Embryonic facial prominence (tissue), 1 donor: Measurements from ENCODE around the gene VAMP8.
"Not testable (repeated sequence)": the region's sequence is repeated elsewhere in the genome, so short reads cannot be mapped to it uniquely, and the experiment has no call there.

Source experiments
- DNase-seq: peaks from one replicate; pipeline ENCODE4 v3.0.0-alpha.2; 2016; ENCODE audit errors: extremely low spot score

Gene VAMP8

DNA sequence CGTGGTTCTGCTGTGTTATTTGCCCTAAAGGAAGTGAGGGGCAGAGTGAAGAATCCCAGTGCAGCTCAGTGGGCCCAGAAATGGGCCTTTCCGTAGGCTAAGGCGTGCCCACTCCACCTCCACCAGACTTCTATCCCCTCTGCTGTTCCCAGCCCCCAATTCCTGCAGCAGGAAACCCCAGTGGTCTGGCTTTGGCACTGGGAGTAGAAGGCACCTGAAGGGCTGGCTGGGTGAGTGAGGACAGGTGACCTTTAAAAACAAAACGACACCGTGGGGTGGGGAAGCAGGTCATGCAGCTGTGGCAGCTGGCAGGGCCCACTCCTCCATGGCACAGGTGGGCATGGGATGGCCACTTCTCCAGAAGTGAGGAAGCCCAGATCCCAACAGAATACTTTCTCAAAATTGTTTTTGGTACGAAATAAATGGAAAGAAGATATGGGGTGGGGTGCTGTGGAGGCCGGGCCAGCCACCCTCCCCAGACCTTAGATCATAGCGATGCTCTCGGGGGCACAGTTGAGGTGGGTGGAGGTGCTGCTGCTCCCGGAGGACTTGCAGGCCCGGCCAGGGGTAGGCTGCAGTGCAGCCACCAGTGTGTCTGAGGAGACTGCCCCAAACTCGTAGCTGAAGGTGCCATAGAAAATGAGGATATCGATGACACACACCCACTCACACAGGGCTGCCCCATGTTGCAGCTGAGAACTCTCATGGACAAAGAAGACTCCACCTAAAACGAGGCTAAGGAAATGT lies 21.4 kb downstream of the VAMP8 start:
- no peak for DNase-seq

DNA sequence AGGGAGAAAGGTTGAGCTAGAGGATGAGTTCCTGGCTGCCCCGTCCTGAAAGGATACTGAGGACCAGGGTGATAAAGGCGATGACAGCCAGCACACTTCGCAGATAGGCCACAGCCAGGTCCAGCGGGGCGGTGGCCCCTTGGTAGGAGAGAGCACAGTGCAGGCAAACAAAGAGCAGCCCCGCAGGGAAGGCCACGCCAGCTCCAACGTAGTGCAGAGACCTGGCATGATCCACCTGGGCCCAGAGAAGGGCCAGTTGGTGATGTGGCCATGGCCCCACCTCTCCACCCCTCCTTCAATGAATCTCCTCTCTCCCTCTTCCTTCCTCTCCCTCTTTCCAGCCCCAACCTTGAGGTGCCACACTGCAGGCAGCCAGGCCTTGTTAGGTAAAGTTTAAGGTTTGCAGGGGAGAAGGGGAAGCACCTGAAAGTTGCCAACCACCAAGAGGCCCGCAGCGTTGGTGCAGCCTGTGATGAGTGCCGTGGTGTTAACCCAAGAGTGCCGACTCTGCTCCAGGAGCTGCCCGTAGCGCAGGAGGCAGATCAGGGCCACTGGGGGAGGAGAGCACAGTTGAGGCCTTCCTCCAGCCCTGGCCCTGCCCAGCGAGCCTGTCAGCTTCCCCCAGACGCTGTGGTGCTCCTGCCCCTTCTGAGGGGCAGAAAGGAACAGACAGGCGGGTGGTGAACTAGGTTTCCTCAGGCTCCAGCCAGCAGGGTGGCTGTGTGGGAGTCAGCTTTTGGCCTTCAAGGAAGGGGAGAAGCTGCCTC lies 22.3 kb downstream of the VAMP8 start:
- DNase-seq = no peak

DNA sequence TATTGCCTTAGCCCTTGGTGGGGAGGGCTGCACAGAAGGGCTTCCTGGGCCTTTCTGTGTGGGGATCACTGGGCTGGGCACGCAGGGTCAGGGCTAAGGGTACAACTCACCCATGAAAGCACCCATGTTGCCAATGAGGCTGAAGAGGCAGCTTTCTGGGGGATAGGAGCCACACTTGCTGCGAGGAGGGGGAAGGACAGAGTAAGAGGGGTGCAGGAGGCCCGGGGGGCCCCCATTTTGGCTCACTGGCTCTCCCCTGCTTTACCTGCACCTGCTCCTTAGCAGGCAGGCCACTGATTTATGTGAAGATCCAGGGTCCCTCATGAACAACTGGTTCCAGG lies 22.8 kb downstream of the VAMP8 start:
- no peak for DNase-seq

DNA sequence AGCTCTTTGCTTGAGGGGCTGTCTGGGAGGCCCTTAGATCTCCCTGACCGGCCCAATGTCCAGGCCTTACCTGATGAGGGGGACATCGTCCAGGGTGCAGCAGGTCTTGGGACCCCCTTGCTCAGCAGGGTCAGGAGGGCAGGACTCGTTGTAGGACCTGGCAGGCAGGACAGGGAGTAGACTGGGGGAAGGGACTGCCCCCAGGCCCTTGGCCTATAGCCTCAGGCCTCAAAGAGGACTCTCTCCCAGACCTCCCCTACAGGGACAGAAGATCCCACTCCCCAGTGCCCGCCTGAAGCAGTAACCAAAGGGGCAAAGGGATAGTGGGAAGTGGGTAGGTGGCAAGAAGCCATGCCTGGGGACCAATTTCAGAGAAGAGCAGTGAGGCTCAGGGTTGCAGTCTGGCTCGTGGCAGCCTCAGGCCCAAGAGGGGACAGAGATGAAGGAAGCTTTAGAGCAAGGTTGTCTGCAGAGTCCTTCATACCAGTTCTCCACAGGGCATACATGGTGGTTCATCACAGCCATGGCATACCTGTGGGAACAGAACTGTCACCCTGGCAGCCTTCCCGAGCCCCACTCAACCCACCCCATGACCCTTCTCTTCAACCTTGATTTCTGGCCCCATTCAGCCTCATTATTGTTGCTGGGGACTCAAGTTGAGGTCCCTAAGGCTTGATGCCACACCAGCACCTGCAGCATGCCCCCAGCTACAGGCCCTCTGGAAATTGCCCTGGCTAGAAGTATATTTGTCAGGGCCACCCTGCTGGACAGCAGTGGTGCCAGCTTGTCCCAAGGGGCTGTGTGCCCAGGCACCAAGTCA lies 23.8 kb downstream of the VAMP8 start:
- DNase-seq = no peak

DNA sequence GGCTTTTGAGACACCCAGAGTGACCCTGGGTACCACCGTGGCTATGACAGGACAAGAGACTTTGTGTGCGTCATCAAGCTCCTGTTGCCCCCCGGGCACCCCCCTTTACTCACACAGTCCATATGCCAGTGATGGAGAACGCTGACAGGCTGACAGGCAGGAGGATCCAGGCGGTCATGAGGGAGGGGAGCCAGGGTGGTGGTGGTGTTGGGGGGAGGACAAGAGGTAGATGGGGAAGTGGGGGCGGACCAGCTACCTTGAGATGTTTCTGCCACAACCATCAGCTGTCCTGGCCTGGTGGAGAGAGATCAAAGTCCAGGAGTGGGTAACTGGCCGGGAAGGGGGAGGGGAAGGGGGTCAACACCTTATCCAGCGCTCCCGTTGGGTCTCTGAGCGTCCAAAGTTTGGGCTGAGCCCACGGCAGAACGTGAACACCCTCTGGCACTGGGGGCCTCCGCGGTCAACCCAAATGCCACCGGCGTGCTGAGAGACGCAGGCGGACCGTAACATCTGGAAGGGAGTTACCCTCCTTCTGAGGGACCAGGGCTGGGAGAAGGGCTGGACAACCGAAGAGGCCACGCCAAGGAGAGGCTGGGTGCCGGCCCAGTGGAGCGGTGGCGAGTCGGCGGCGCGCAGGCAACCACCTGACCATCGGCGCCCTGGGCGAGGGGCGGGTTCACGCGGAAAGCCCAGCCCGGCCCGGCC lies 24.5 kb downstream of the VAMP8 start:
- no peak for DNase-seq

DNA sequence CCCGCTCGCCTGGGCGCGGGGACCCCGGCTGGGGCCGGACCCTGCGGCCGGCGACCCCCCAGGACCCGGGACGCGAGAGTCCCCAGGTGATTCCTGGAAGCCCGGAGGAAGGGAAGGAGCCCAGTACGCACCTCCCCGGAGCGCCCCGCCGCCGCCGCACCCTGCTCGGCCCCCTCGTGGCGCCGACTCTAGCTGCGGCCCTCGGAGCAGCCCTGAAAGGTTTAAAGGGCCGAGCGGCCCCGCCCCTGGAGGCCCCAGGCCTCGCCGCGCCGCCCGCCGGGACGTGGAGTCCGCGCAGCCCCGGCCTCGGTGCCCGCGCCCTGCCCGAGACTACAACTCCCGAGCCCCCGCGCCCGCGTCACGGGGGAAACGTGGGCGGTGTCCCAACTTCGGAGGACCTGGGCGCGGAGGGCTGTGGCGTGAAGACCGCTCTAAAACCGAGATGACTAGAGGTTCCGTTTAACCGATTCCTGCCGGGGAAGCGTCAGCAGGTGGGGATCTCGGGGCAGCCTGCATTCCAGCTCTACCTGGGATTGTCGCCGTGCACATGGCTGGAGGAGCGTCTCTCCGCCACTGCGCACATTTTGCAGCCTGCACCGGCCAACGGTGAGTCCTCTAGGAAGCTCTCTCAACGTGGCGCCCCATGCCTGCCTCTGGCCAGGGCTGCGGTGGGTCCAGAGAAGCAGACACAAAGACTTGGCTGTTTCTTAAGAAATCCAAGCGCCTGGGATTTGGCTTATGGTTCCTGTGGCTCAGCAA lies 25.3 kb downstream of the VAMP8 start, which contains the start of gene TMEM150A:
Gene TMEM150A, minus strand, starts transcription at position 223 of the 759 bp plus-strand sequence. CDS start 750 bp downstream, outside the sequence.
- DNase-seq = peak; percentile 50

DNA sequence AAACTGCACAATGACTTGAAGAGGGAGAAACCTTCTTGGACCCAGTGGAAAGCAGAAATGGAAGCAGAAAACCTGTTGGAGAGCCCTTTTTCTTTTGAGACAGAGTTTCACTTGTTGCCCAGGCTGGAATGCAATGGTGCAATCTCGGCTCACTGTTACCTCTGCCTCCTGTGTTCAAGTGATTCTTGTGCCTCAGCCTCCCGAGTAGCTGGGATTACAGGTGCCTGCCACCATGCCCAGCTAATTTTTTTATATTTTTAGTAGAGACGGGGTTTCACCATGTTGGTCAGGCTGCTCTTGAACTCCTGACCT lies 26.7 kb downstream of the VAMP8 start:
- DNase-seq = not testable (repeated sequence)

DNA sequence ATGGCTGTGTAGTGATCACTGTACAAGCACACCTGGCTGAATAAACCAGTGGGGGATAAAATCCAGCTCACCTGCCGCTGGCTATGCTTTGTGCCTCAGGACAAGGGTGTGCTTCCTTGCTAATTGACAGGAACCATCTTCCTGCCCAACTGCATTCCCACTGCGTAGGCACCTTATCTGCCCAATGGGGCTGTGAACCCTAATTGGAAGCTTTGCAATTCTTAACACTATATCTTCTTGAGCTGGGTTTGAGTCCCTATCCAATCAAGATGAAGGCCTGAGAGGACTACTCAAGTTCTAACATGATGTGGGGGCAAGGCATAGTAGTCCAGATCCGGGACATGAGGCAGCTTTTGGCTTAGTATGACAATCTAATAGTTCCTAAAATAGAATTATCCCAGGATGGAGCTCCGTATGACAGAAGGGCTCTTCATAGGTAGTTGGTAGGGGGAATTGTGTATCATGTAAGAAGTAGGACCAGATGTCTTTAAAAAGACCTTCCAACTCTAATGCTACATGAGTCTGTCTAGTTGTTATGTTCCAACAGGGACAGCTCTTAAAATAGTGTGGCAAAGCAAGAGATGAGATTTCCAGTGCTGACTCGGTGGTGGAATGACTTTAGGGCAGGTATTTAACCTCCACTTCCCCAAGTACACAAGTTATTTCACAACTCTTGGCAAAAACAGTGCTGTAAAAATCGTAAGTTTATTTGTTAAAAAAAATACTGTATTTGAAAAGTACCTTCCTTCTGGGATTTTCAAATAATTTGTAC lies 27.4 kb downstream of the VAMP8 start:
- DNase-seq = no peak

DNA sequence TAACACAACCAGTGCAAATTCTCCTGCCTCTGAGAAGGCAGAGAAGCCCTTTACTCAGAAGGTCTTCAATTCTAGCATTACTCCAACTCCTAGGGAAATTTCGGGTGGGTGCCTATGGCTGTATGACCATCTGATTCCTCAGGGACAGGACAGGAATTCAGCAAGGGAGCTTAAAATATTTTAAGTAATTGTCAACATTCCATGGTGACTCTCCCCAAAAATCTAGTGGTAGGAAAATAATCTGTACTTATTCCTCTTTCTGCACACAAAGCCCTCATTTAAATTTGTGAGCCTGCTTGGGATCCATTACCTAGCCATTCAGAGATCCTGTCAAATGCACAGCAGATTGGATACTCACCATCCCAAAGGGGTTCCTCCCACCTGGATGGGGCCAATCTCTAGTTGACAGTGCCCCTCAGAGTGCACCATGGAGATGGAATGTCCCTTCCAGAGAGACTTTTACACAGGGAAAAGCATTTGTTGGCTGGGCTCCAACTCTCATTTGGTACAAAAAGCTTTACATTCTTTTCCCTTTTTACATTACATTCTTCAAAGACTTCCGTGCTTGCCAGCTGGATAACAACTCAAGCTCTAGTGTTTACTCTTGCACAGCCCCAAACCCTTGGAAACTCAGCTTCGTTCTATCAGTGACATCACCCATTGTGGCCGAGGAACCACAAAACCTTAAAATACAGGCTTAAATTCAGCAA lies 28.2 kb downstream of the VAMP8 start:
- DNase-seq = peak; percentile 58

DNA sequence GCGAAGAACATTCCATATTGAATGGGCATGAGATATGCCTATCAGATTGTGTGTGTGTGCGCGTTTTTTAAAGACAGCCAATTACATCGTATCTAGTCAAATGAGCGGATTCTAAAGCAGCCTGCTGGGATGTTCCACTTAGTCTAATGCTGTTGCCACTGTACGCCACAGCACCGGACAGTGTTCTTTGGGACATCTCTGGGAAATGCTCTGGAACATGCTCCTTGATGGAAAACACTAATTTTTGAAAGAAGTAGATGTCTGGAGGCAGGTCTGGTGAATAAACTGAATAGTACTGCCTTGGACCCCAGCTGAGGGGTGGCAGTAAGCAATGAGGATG lies 28.7 kb downstream of the VAMP8 start:
- DNase-seq = no peak

DNA sequence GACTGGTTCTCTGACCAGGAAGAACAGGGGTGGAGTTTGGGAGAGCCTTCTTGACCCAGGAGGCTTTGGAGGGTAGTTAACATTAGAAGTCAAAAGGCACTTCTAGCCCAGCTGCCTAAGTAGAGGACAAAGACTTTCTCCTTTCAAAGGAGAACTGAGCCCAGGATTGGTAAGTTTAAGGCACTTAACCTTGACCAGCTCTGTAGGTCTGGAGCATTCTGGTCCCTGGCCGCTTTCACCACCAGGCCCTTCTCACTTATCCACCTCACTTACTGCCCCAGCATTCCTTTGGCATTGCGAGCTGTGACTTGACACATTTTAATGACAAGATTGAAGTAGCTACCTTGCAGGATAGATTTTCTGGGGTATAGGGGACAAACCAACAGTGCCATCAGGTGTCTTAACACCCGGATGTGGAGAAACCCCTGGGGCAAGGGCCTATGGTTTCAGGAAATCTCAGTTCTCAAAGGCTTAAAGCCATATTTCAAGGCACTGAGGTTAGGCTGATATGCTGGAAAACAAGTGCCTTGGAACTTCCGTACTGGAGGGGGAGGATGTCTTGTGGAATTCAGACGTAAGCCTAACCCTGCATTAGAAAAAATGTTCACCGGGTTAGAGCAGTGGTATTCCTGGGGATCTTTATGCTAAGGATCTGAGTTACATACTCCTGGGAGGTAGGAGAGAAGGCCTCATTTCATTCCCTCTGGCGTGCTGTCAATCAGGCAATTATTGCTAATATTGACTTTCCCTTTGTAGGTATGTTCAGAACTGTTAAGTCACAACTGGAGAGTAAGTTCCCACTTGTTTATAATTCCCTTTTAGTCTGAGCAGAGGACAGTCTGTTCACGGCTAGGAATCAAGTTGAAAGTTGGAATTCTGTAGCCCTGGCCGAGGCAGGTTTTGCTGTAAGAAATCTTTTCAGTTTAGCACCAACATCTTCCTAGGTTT lies 30.2 kb downstream of the VAMP8 start:
- DNase-seq = no peak

DNA sequence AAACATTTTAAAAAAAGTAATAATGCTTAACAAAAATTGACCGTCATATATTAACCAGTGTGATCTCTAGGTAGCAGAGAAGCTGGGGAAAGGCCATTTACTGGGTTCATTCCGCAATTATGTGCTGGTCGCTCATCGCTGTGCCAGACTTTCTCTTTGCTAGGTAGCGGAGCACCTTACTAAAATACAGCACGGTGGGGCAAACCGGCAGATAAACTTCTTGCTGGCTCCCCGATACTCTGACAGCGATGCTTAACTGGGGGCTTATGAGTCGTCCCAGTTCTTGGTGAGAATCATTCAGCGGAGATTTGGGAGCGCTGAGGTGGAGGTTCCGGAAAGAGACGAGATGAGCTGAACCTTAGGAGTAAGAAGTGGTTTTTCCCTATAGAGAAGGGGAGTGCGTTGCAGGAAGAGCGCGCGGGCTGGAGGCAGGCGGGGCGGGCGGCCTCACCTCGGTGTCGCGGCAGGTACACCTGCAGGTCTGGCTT lies 33.9 kb downstream of the VAMP8 start:
- no peak for DNase-seq

DNA sequence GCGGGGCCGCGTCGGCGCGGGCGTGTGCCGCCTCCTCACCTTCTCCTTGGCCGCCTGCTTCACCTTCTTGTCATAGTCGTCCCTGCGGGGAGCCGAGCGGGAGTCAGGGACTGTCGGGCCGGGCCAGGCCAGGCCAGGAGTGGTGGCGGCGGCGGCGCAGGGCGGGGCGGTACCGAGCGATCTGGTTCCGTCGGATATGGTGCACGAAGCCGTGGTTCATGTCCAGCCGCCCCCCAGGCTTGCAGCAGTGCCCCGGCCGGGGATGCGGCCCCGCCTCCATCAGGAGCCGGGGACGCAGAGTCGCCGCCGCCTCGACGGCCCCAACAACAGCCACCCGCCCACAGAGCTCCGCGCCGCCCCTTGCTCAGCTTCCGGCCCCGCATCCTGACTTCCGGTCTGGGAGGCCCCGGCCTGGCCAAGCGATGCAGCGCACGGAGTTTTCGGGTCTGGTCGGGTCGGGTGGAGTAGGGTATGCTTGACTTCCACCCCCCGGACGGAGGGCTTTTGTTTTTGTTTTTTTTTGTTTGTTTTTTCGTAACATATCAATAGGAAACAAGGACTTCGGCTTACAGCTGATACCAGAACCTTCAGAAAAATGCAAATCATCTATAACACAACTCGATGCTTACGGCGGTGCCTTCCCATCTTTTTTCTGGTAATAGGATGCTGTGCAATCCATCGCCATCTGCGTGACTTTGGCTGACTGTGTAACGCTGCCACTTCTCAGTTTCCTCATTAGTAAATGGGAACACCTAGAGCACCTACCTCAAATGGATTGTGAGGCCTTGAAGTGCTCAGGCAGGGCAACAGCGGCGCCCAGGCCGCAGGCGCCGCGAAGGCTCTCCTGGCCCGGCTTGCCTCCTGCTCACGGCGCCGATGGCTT lies 34.6 kb downstream of the VAMP8 start, which contains the start of gene C2orf68:
Gene C2orf68, minus strand, starts transcription at position 362 of the 883 bp plus-strand sequence. Its CDS starts 82 bp downstream, at position 280.
- peak; percentile 79 for DNase-seq

DNA sequence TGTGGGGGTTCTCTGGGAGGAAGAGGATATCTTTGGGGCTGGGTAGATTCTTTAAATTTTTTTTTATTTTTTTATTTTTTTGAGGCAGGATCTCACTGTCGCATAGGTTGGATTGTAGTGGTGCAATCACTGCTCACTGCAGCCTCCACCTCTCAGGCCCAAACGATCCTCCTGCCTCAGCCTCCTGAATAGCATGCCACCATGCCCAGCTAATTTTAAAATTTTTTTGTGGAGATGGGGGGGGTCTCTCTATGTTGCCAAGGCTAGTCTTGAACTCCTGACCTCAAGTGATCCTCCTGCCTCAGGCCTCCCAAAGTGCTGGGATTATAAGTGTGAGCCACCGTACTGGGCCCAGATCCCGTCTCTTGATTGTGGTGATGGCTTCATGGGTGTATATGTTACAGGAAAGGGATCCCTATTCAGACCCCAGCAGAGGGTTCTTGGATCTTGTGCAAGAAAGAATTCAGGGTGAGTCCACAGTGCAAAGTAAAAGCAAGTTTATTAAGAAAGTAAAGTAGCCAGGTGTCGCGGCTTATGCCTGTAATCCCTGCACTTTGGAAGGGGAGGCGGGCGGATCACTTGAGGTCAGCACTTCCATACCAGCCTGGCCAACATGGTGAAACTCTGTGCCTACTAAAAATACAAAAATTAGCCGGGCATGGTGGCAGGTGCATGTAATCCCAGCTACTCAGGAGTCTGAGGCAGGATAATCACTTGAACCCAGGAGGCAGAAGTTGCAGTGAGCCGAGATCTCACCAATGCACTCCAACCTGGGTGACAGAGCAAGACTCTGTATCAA lies 36.5 kb downstream of the VAMP8 start:
- DNase-seq = no peak

DNA sequence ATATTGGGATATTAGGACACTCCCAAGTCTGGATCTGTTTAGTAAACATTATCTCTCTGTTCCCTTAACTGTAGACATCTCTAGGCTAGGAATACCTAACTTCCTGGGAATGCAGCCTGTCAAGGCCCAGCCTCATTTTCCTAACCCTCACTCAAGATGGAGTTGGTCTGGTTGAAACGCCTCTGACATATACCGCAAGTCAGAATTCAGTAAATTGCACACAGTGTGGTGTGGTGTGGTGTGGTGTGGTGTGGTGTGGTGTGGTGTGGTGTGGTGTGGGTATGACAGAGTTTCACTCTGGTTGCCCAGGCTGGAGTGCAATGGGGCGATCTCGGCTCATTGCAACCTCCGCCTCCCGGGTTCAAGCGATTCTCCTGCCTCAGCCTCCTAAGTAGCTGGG lies 37.4 kb downstream of the VAMP8 start:
- not testable (repeated sequence) for DNase-seq

DNA sequence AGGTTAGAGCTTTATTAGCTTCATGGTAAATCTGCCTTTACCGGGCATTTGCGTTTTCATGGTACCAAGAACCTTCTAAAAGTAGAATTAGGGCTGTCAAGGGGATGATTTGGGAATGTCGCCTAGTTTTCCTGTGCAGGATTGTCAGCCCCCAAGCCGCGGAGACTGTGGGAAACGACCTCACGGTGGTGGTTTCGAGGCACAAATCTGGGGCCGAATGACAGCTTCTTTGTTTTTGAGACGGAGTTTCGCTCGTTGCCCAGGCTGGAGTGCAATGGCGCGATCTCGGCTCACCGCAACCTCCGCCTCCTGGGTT lies 38.0 kb downstream of the VAMP8 start:
- DNase-seq = no peak

DNA sequence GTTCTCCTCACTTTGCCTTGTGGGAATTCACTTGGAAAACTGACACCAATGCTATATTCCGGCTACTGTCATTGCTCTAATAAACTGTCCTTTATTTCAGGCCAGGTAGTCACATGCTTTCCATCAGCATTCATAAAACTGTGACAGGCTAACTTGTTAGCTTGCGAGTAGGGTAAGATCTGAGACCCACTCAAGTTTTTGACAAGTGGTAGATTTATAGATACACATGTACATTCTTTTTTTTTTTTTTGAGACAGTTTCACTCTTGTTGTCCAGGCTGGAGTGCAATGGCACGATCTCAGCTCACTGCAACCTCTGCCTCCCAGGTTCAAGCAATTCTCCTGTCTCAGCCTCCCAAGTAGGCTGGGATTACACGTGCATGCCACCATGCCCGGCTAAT lies 40.3 kb downstream of the VAMP8 start:
- DNase-seq = not testable (repeated sequence)
